Thyroid gland (tissue), 4 donors: Measurements from ENCODE around the gene SCAANT1. TPM values are rescaled to one million over a fixed set of nuclear protein-coding genes. Genes with fewer than 3 reads are reported as not detected.

Source experiments
- DNase-seq, 2 donors: peaks; one replicate each; pipeline ENCODE4 v3.0.0-alpha.2; 2019
- H3K27ac ChIP-seq, 3 donors: fragments of 200-600 bp; sonication (generic); 1 replicate in 2 of 3; 2 replicates in 1 of 3; pipeline ENCODE4 v1.5.1; 2016 to 2019; ENCODE audit warnings: mild to moderate bottlenecking in 1 of 3, moderate library complexity in 1 of 3
- H3K27me3 ChIP-seq: fragments of 200-600 bp; sonication (generic); one replicate; pipeline ENCODE4 v1.5.1; 2019
- H3K36me3 ChIP-seq, 2 donors: fragments of 200-600 bp; sonication (generic); one replicate each; pipeline ENCODE4 v1.5.1; 2016 to 2019
- H3K4me1 ChIP-seq, 2 donors: fragments of 200-600 bp; sonication (generic); one replicate each; pipeline ENCODE4 v1.5.1; 2017 to 2019
- H3K4me3 ChIP-seq, 3 donors: fragments of 200-600 bp; sonication (generic); replicated peaks in 1 of 3; 1 replicate in 2 of 3; 2 replicates in 1 of 3; pipeline ENCODE4 v1.5.1; 2016; ENCODE audit warnings: mild to moderate bottlenecking in 1 of 3
- H3K9me3 ChIP-seq: fragments of 200-600 bp; sonication (generic); one replicate; pipeline ENCODE4 v1.5.1; 2017
- CTCF ChIP-seq, 6 experiments: fragments of 200-600 bp in 3 of 6; fragments of 450-650 bp in 3 of 6; sonication (generic) in 3 of 6; IDR thresholded peaks; one replicate each; pipeline ENCODE4 v1.5.1; 2016 to 2019; ENCODE audit warnings: antibody characterized with exemption in 6 of 6, mild to moderate bottlenecking in 2 of 6, inconsistent platforms in 1 of 6, moderate library complexity in 1 of 6
- POLR2A ChIP-seq, 2 donors: fragments of 450-650 bp; IDR thresholded peaks; one replicate each; pipeline ENCODE4 v1.6.1; 2017; ENCODE audit warnings: antibody characterized with exemption in 2 of 2, mild to moderate bottlenecking in 2 of 2, moderate library complexity in 1 of 2
- WGBS, 2 donors: methylation state at CpG; one replicate each; pipeline ENCODE4 v1.1.5; 2017; 5-methylcytosine and 5-hydroxymethylcytosine counted together
- intact Hi-C: fragments of 100-400 bp; cut with DNase I; formaldehyde crosslinking; loops from one replicate; pipeline ENCODE4 v1.15.1; 2023
- total RNA-seq, 4 donors: library from RNA; depleted of rRNA; stranded (reverse); fragments of >200 nt; gene quantifications; one replicate each; pipeline ENCODE4 v1.2.3, GENCODE V29; 2016

SCAANT1 gene
- total RNA-seq, 4 donors from 2014 or later = not detected

- intact Hi-C loops = no loop called here
These were observed 43.8 kb upstream of the SCAANT1 start for GRCh38 chr3:63955830-63956545.

GRCh38 chr3:63955036-63955650 is 43.0 kb upstream of the SCAANT1 start:
- no peaks in the 10 kb centered on the region for H3K9me3 ChIP-seq
- no peak for DNase-seq
- 89 to 92% methylated on average over 3 of the region's 3 CpGs for WGBS, 2 donors
- TF ChIP-seq CTCF (IDR thresholded peaks at IDR 0.05) = no peak
- no peak for TF ChIP-seq POLR2A (IDR thresholded peaks at IDR 0.05)
- no peak overlapping the region for H3K27ac ChIP-seq
- H3K36me3 ChIP-seq = no peaks in the 10 kb centered on the region
- no peak overlapping the region for H3K4me3 ChIP-seq
- intact Hi-C loops = no loop called here
- no peaks in the 10 kb centered on the region for H3K27me3 ChIP-seq
- H3K4me1 ChIP-seq = no peaks in the 10 kb centered on the region

More at GRCh38 chr3:63955830-63956545, 43.8 kb upstream of the SCAANT1 start:
- no peaks in the 10 kb centered on the region for H3K9me3 ChIP-seq
- no peaks in the 10 kb centered on the region for H3K36me3 ChIP-seq
- H3K27ac ChIP-seq = no peak overlapping the region
- H3K27me3 ChIP-seq = no peaks in the 10 kb centered on the region
- DNase-seq = no peak
- H3K4me3 ChIP-seq = no peak overlapping the region
- no peaks in the 10 kb centered on the region for H3K4me1 ChIP-seq
- no peak for TF ChIP-seq CTCF (IDR thresholded peaks at IDR 0.05)
- no peak for TF ChIP-seq POLR2A (IDR thresholded peaks at IDR 0.05)
- WGBS, 2 donors = 95 to 96% methylated on average over 13 of the region's 13 CpGs

GRCh38 chr3:63954182-63954581 is 42.0 kb upstream of the SCAANT1 start:
- 94 to 95% methylated on average over 5 of the region's 5 CpGs for WGBS, 2 donors
- Histone ChIP-seq H3K9me3 (no peaks in the 10 kb centered on the region), H3K36me3 (no peaks in the 10 kb centered on the region), H3K4me3 (no peak overlapping the region), H3K27ac (no peak overlapping the region), H3K4me1 (no peaks in the 10 kb centered on the region), H3K27me3 (no peaks in the 10 kb centered on the region)
- TF ChIP-seq CTCF (IDR thresholded peaks at IDR 0.05) = no peak
- no peak for TF ChIP-seq POLR2A (IDR thresholded peaks at IDR 0.05)
- intact Hi-C loops = no loop called here
- no peak for DNase-seq

- 87 to 90% methylated on average over 2 of the region's 2 CpGs for WGBS, 2 donors
- no peaks in the 10 kb centered on the region for H3K4me1 ChIP-seq
These were observed 40.0 kb upstream of the SCAANT1 start for GRCh38 chr3:63952248-63952594.

More at GRCh38 chr3:63952248-63952594, 40.0 kb upstream of the SCAANT1 start:
- H3K9me3 ChIP-seq = no peaks in the 10 kb centered on the region
- no peak overlapping the region for H3K27ac ChIP-seq
- H3K4me3 ChIP-seq = no peak overlapping the region
- DNase-seq = no peak
- no peaks in the 10 kb centered on the region for H3K27me3 ChIP-seq
- H3K36me3 ChIP-seq = no peaks in the 10 kb centered on the region
- intact Hi-C loops = no loop called here
- TF ChIP-seq POLR2A (IDR thresholded peaks at IDR 0.05) = no peak
- TF ChIP-seq CTCF (IDR thresholded peaks at IDR 0.05) = no peak
